SU-DHL-6 (cell line): ENCODE data around the gene DLD.

Experiments used
- H2AFZ ChIP-seq: fragments of 200-600 bp; sonication (generic); 2 replicates; pipeline ENCODE4 v1.6.1; 2014; ENCODE audit warnings: low read depth, mild to moderate bottlenecking, moderate library complexity, mixed read lengths, antibody characterized with exemption, low read length; ENCODE audit not compliant: severe bottlenecking
- H3F3A ChIP-seq: fragments of 200-600 bp; shearing (Covaris generic); 2 replicates; pipeline ENCODE4 v1.6.0; 2016; ENCODE audit warnings: antibody characterized with exemption, mild to moderate bottlenecking; ENCODE audit not compliant: insufficient read depth
- H3K27ac ChIP-seq: fragments of 200-600 bp; sonication (generic); 2 replicates; pipeline ENCODE4 v1.5.1; 2016; ENCODE audit warnings: low read depth, mild to moderate bottlenecking, low read length, moderate library complexity, mixed read lengths
- H3K27me3 ChIP-seq: fragments of 200-600 bp; sonication (generic), shearing (Covaris generic); 2 replicates; pipeline ENCODE4 v1.6.0; 2014; ENCODE audit warnings: mild to moderate bottlenecking, low read length
- H3K36me3 ChIP-seq: fragments of 200-600 bp; sonication (generic); 2 replicates; pipeline ENCODE4 v1.6.1; 2014; ENCODE audit warnings: mild to moderate bottlenecking, low read length, mixed read lengths
- H3K4me2 ChIP-seq: fragments of 300-600, 200-600 bp; shearing (Covaris generic), sonication (generic); 2 replicates; pipeline ENCODE4 v1.6.0; 2014; ENCODE audit warnings: low read length, low read depth, mild to moderate bottlenecking; ENCODE audit not compliant: poor library complexity, severe bottlenecking
- H3K4me3 ChIP-seq: fragments of 200-600 bp; sonication (generic); 2 replicates; pipeline ENCODE4 v1.5.1; 2014; ENCODE audit warnings: antibody characterized with exemption, low read length, mild to moderate bottlenecking, mixed read lengths; ENCODE audit not compliant: insufficient read depth, poor library complexity, severe bottlenecking
- H3K79me2 ChIP-seq: fragments of 200-600 bp; sonication (generic); 2 replicates; pipeline ENCODE4 v1.6.1; 2014; ENCODE audit warnings: mild to moderate bottlenecking, low read length, moderate library complexity; ENCODE audit not compliant: insufficient read depth
- H3K9ac ChIP-seq: fragments of 200-600 bp; sonication (generic); 2 replicates; pipeline ENCODE4 v1.7.0; 2014; ENCODE audit warnings: mild to moderate bottlenecking, low read length
- H3K9me2 ChIP-seq: fragments of 200-600 bp; sonication (generic); replicated peaks from 2 replicates; pipeline ENCODE4 v1.6.1; 2014; ENCODE audit warnings: low read length; ENCODE audit not compliant: insufficient read depth
- H3K9me3 ChIP-seq: fragments of 200-600 bp; sonication (generic); 2 replicates; pipeline ENCODE4 v1.6.1; 2014; ENCODE audit warnings: low read length, mixed read lengths; ENCODE audit not compliant: insufficient read depth
- H4K20me1 ChIP-seq: fragments of 200-600 bp; sonication (generic); 2 replicates; pipeline ENCODE4 v1.6.1; 2014; ENCODE audit warnings: low read depth, mild to moderate bottlenecking, antibody characterized with exemption, low read length, moderate library complexity, mixed read lengths
- CTCF ChIP-seq: fragments of 200-600 bp; sonication (generic); IDR thresholded peaks from one replicate; pipeline ENCODE4 v1.5.1; 2017; ENCODE audit warnings: antibody characterized with exemption, mild to moderate bottlenecking, low read length, moderate library complexity; ENCODE audit not compliant: insufficient read depth, poor library complexity, severe bottlenecking
- EZH2phosphoT487 ChIP-seq: fragments of 200-600 bp; sonication (generic), shearing (Covaris generic); conservative IDR thresholded peaks from 2 replicates; pipeline ENCODE4 v1.6.1; 2018; ENCODE audit warnings: mild to moderate bottlenecking, antibody characterized with exemption, low read length, moderate library complexity, mixed read lengths

Gene DLD

DNA sequence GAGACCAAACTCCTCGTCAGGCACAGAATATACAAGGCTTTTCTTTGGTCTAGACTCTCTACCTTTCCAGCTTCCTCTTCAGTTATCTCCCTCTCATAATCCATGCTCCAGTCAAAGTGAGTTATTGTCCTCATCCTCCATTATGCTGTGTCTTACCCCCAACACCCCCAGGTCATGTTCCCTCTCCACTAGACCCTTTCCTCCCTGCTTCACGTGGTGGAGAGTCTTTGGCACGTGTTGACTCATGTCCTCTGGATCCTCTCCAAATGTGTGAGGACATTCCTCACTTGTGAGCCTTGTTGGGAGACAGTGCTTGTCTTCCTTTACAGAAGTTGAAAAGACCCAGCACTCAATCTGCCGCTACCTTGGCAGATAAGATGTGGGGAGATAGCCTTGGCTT is 36.0 kb upstream of the DLD start:
- Histone ChIP-seq H3K27ac (no peak overlapping the region), H4K20me1 (no peaks in the 10 kb centered on the region)
- TF ChIP-seq CTCF (no peak), EZH2phosphoT487 (no peak)

GRCh38 chr7:107856806-107857540 is 34.0 kb upstream of the DLD start:
- H3K4me3 ChIP-seq: no peak overlapping the region
- no peaks in the 10 kb centered on the region for H4K20me1 ChIP-seq
- H3K4me2 ChIP-seq: no peak overlapping the region
- H3K27me3 ChIP-seq: no peaks in the 10 kb centered on the region
- no peaks in the 10 kb centered on the region for H3K79me2 ChIP-seq
- no peak overlapping the region for H2AFZ ChIP-seq
- H3K9me2 ChIP-seq: no peaks in the 10 kb centered on the region
- no peak overlapping the region for H3K27ac ChIP-seq
- no peaks in the 10 kb centered on the region for H3K36me3 ChIP-seq
- TF ChIP-seq EZH2phosphoT487 (no peak), CTCF (no peak)
- H3F3A ChIP-seq: no peaks in the 10 kb centered on the region
- no peaks in the 10 kb centered on the region for H3K9me3 ChIP-seq
- H3K9ac ChIP-seq: no peak overlapping the region

More for the DNA sequence above, 36.0 kb upstream of the DLD start:
- no peak overlapping the region for H3K9ac ChIP-seq
- H2AFZ ChIP-seq: no peak overlapping the region
- no peaks in the 10 kb centered on the region for H3K9me2 ChIP-seq
- H3K4me2 ChIP-seq: no peak overlapping the region
- H3K27me3 ChIP-seq: no peaks in the 10 kb centered on the region
- H3K36me3 ChIP-seq: no peaks in the 10 kb centered on the region
- no peaks in the 10 kb centered on the region for H3K9me3 ChIP-seq
- H3K4me3 ChIP-seq: no peak overlapping the region
- no peaks in the 10 kb centered on the region for H3F3A ChIP-seq
- H3K79me2 ChIP-seq: no peaks in the 10 kb centered on the region

- Histone ChIP-seq H3K79me2 (no peaks in the 10 kb centered on the region), H3K27ac (no peak overlapping the region), H3K36me3 (no peaks in the 10 kb centered on the region), H3K4me3 (no peak overlapping the region), H3K9me3 (no peaks in the 10 kb centered on the region), H3K27me3 (no peaks in the 10 kb centered on the region), H3K9ac (no peak overlapping the region), H3F3A (no peaks in the 10 kb centered on the region), H3K4me2 (no peak overlapping the region), H3K9me2 (no peaks in the 10 kb centered on the region), H4K20me1 (no peaks in the 10 kb centered on the region), H2AFZ (no peak overlapping the region)
- no peak for TF ChIP-seq EZH2phosphoT487
- TF ChIP-seq CTCF: no peak
Measured at GRCh38 chr7:107857541-107857912, 33.5 kb upstream of the DLD start.
